GM21717 (cell line): ENCODE data around the gene GAB2.
A peak's percentile ranks its signal among the peaks of the same experiment; 100 is the strongest.
"Not testable (repeated sequence)": the region's sequence is repeated elsewhere in the genome, so short reads cannot be mapped to it uniquely, and the experiment has no call there.

ENCODE experiments used
- ATAC-seq: cut with Tn5 transposase; IDR thresholded peaks from one replicate; pipeline ENCODE4 v1.9.1; 2021; ENCODE audit warnings: mild to moderate bottlenecking, moderate library complexity; ENCODE audit not compliant: unreplicated experiment

The GAB2 gene

GRCh38 chr11:78228467-78228866 lies 189.2 kb downstream of the GAB2 start:
- peak; percentile 58 for ATAC-seq

GRCh38 chr11:78227921-78228320 lies 189.7 kb downstream of the GAB2 start:
- peak; percentile 56 for ATAC-seq

- no peak for ATAC-seq
Measured at GRCh38 chr11:78226684-78227680, 190.6 kb downstream of the GAB2 start.

GRCh38 chr11:78224906-78225420 lies 192.7 kb downstream of the GAB2 start:
- ATAC-seq: no peak

- no peak for ATAC-seq
Measured at GRCh38 chr11:78224506-78224905, 193.1 kb downstream of the GAB2 start.

- ATAC-seq: peak; percentile 66
Measured at GRCh38 chr11:78223320-78223954, 194.2 kb downstream of the GAB2 start.

- ATAC-seq: not testable (repeated sequence)
Measured at GRCh38 chr11:78222726-78223125, 194.9 kb downstream of the GAB2 start.

- ATAC-seq: no peak
Measured at GRCh38 chr11:78221396-78222315, 196.0 kb downstream of the GAB2 start.

- no peak for ATAC-seq
Measured at GRCh38 chr11:78220218-78221157, 197.1 kb downstream of the GAB2 start.

- ATAC-seq: no peak
Measured at GRCh38 chr11:78219493-78220217, 198.0 kb downstream of the GAB2 start.

- ATAC-seq: no peak
Measured at GRCh38 chr11:78218707-78219492, 198.7 kb downstream of the GAB2 start.

GRCh38 chr11:78217650-78218541 lies 199.7 kb downstream of the GAB2 start:
- ATAC-seq: no peak

- ATAC-seq: no peak
Measured at GRCh38 chr11:78216571-78217287, 200.9 kb downstream of the GAB2 start.

GRCh38 chr11:78216021-78216420 lies 201.6 kb downstream of the GAB2 start:
- ATAC-seq: no peak

- ATAC-seq: no peak
Measured at GRCh38 chr11:78214331-78215194, 203.1 kb downstream of the GAB2 start.
